Fibroblast of lung (primary cell): Measurements from ENCODE around the gene CLTC. TPM values are rescaled to one million over a fixed set of nuclear protein-coding genes. Genes with fewer than 3 reads are reported as not detected.

ENCODE experiments used
- DNase-seq, 2 donors: peaks; one replicate each; pipeline versions ENCODE4 v3.0.0 to v3.0.0-alpha.2; 2010; ENCODE audit warnings: low read depth in 2 of 2
- H2AFZ ChIP-seq: 2 replicates; pipeline ENCODE4 v1.5.1; 2012; ENCODE audit warnings: low read length, control low read depth, inconsistent platforms
- H3K27ac ChIP-seq: 2 replicates; pipeline ENCODE4 v1.5.1; 2011; ENCODE audit warnings: low read length, control low read depth; ENCODE audit not compliant: insufficient read depth
- H3K27me3 ChIP-seq: 2 replicates; pipeline ENCODE4 v1.5.1; 2011; ENCODE audit warnings: mild to moderate bottlenecking, low read length; ENCODE audit not compliant: control insufficient read depth, insufficient read depth
- H3K36me3 ChIP-seq: 2 replicates; pipeline ENCODE4 v1.5.1; 2011; ENCODE audit warnings: low read length; ENCODE audit not compliant: control insufficient read depth, insufficient read depth
- H3K4me1 ChIP-seq: 2 replicates; pipeline ENCODE4 v1.5.1; 2011; ENCODE audit warnings: low read length; ENCODE audit not compliant: control insufficient read depth, insufficient read depth; ENCODE audit errors: extremely low read depth
- H3K4me2 ChIP-seq: 2 replicates; pipeline ENCODE4 v1.5.1; 2011; ENCODE audit warnings: low read length, control low read depth; ENCODE audit not compliant: insufficient read depth; ENCODE audit errors: extremely low read depth
- H3K4me3 ChIP-seq, 4 experiments: fragments of 200-600 bp in 1 of 4; sonication (generic) in 1 of 4; replicated peaks in 1 of 4; 2 replicates each; pipeline ENCODE4 v1.5.1; 2011 to 2016; ENCODE audit warnings: low read length in 4 of 4, low read depth in 3 of 4, mild to moderate bottlenecking in 3 of 4, control low read depth in 2 of 4, inconsistent platforms in 1 of 4, mixed read lengths in 1 of 4; ENCODE audit not compliant: insufficient read depth in 1 of 4; ENCODE audit errors: control extremely low read depth in 1 of 4
- H3K79me2 ChIP-seq: 2 replicates; pipeline ENCODE4 v1.5.1; 2012; ENCODE audit warnings: mild to moderate bottlenecking, low read length, inconsistent platforms; ENCODE audit not compliant: control insufficient read depth, insufficient read depth
- H3K9ac ChIP-seq: 2 replicates; pipeline ENCODE4 v1.5.1; 2011; ENCODE audit warnings: mild to moderate bottlenecking, low read length, control low read depth; ENCODE audit not compliant: insufficient read depth
- H3K9me3 ChIP-seq: 2 replicates; pipeline ENCODE4 v1.5.1; 2012; ENCODE audit warnings: low read depth, low read length; ENCODE audit not compliant: control insufficient read depth, insufficient read depth
- H4K20me1 ChIP-seq: 2 replicates; pipeline ENCODE4 v1.5.1; 2011; ENCODE audit warnings: low read length; ENCODE audit not compliant: control insufficient read depth, insufficient read depth; ENCODE audit errors: extremely low read depth
- EZH2 ChIP-seq: IDR thresholded peaks from 2 replicates; pipeline ENCODE4 v1.5.1; 2012; ENCODE audit warnings: low read length, control low read depth, mild to moderate bottlenecking; ENCODE audit errors: missing control alignments
- polyA plus RNA-seq, 2 donors: library from polyadenylated mRNA; depleted of rRNA in 1 of 2; stranded (reverse) in 1 of 2; unstranded in 1 of 2; fragments of >200 nt; gene quantifications; 2 replicates each; pipeline ENCODE4 v1.2.1, GENCODE V29; 2011 to 2012; ENCODE audit warnings: missing spikeins in 1 of 2
- total RNA-seq: library from RNA; depleted of rRNA; stranded (reverse); fragments of >200 nt; gene quantifications from 2 replicates; pipeline ENCODE4 v1.2.1, GENCODE V29; 2014
- TF ChIP-seq, protein P1 (sequence below), 2 donors: IDR thresholded peaks in 1 of 2; conservative IDR thresholded peaks in 1 of 2; 1 replicate in 1 of 2; 2 replicates in 1 of 2; pipeline ENCODE4 v1.5.1; 2011 to 2012; ENCODE audit warnings: low read length in 2 of 2, control low read depth in 1 of 2, inconsistent platforms in 1 of 2, low read depth in 1 of 2, mild to moderate bottlenecking in 1 of 2

Gene CLTC
- total and polyA plus RNA-seq, 2 donors (not counting 1 experiment from before 2014, with no cell fraction given): 468 to 621 TPM

DNA sequence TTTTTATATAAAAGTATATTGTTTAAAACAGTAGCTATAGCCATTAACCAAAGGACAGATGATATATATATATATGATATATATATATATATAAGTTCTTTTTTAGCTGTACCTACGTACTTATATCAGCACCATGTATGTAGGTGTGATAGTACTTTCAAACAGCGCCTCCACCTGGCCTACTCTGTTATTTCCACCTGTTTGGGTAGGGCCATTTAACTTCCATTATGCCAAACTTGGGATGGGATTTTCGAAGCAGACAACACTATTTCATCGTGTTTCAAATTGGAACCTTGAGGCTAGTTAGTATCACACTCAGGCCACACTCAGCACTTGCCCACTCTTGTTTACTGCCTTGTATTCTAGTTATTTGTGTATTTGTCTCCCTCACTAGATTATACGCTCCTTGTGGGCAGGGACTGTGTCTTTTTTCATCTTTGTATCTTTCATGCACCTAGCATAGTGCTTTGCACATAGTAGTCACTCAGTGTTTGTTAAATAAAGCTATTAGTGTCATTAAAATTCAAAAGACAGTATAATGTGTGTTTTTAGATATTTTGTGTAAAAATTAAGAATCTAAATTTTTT, 11.8 kb upstream of the CLTC start:
- TF ChIP-seq EZH2: no peak
- TF ChIP-seq, protein P1, sequence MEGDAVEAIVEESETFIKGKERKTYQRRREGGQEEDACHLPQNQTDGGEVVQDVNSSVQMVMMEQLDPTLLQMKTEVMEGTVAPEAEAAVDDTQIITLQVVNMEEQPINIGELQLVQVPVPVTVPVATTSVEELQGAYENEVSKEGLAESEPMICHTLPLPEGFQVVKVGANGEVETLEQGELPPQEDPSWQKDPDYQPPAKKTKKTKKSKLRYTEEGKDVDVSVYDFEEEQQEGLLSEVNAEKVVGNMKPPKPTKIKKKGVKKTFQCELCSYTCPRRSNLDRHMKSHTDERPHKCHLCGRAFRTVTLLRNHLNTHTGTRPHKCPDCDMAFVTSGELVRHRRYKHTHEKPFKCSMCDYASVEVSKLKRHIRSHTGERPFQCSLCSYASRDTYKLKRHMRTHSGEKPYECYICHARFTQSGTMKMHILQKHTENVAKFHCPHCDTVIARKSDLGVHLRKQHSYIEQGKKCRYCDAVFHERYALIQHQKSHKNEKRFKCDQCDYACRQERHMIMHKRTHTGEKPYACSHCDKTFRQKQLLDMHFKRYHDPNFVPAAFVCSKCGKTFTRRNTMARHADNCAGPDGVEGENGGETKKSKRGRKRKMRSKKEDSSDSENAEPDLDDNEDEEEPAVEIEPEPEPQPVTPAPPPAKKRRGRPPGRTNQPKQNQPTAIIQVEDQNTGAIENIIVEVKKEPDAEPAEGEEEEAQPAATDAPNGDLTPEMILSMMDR (conservative IDR thresholded peaks at IDR 0.05 in 1 of 2, IDR thresholded peaks at IDR 0.05 in 1 of 2; ENCODE audit: low read depth in 1 of 2, low read length in 2 of 2): peak; percentile 17 to 25
- Histone ChIP-seq H2AFZ (no peak overlapping the region), H3K79me2 (no peaks in the 10 kb centered on the region), H3K9ac (no peak overlapping the region), H3K9me3 (no peaks in the 10 kb centered on the region), H3K27me3 (no peaks in the 10 kb centered on the region), H4K20me1 (no peaks in the 10 kb centered on the region), H3K4me1 (no peaks in the 10 kb centered on the region), H3K27ac (no peak overlapping the region), H3K4me2 (no peak overlapping the region), H3K36me3 (peaks cover 3% of the 10 kb centered on the region), H3K4me3 (no peak overlapping the region)
- no peak for DNase-seq

- no peak for DNase-seq
Observed at GRCh38 chr17:59611503-59611902, 8.2 kb upstream of the CLTC start.

GRCh38 chr17:59616253-59616920, 3.3 kb upstream of the CLTC start:
- DNase-seq: no peak
- no peaks in the 10 kb centered on the region for H4K20me1 ChIP-seq

More at GRCh38 chr17:59611503-59611902, 8.2 kb upstream of the CLTC start:
- no peaks in the 10 kb centered on the region for H3K9me3 ChIP-seq
- H3K4me2 ChIP-seq: no peak overlapping the region
- TF ChIP-seq EZH2: no peak
- TF ChIP-seq, protein P1 (conservative IDR thresholded peaks at IDR 0.05 in 1 of 2, IDR thresholded peaks at IDR 0.05 in 1 of 2; ENCODE audit: low read depth in 1 of 2, low read length in 2 of 2): no peak
- H3K36me3 ChIP-seq: peaks cover 3% of the 10 kb centered on the region
- no peak overlapping the region for H3K4me3 ChIP-seq
- H3K27ac ChIP-seq: no peak overlapping the region
- H3K79me2 ChIP-seq: no peaks in the 10 kb centered on the region
- H4K20me1 ChIP-seq: no peaks in the 10 kb centered on the region
- H3K27me3 ChIP-seq: no peaks in the 10 kb centered on the region
- H3K9ac ChIP-seq: no peak overlapping the region
- H3K4me1 ChIP-seq: peaks cover under 1% of the 10 kb centered on the region
- no peak overlapping the region for H2AFZ ChIP-seq

More at GRCh38 chr17:59616253-59616920, 3.3 kb upstream of the CLTC start:
- Histone ChIP-seq H3K9me3 (no peaks in the 10 kb centered on the region), H3K4me2 (no peak overlapping the region), H3K27ac (no peak overlapping the region), H3K79me2 (peaks cover 22% of the 10 kb centered on the region), H3K9ac (no peak overlapping the region), H3K27me3 (no peaks in the 10 kb centered on the region), H3K4me3 (no peak overlapping the region), H3K4me1 (peaks cover 2% of the 10 kb centered on the region), H2AFZ (no peak overlapping the region), H3K36me3 (no peaks in the 10 kb centered on the region)
- TF ChIP-seq, protein P1 (conservative IDR thresholded peaks at IDR 0.05 in 1 of 2, IDR thresholded peaks at IDR 0.05 in 1 of 2; ENCODE audit: low read depth in 1 of 2, low read length in 2 of 2): no peak
- TF ChIP-seq EZH2: no peak
